Measurements from ENCODE around the gene PDP2. TPM values are rescaled to one million over a fixed set of nuclear protein-coding genes. Genes with fewer than 3 reads are reported as not detected.

The PDP2 gene
- total RNA-seq, 1 donor from 2014 or later: 16.9 TPM

GRCh38 chr16:66881560-66881959 lies 1.2 kb downstream of the PDP2 start:
- H3K4me3 ChIP-seq: peak overlapping the region; percentile 68
- no peaks in the 10 kb centered on the region for H3K27me3 ChIP-seq (ENCODE audit: low read depth)
- intact Hi-C loops (cut with DNase I): no loop called here
- H3K9me3 ChIP-seq: no peaks in the 10 kb centered on the region
- TF ChIP-seq CTCF (IDR thresholded peaks at IDR 0.05): no peak
- ATAC-seq (no peak), DNase-seq (no peak)
- peaks cover 36% of the 10 kb centered on the region for H3K4me1 ChIP-seq
- H3K27ac ChIP-seq: peak overlapping the region; percentile 81
- peaks cover 25% of the 10 kb centered on the region for H3K36me3 ChIP-seq

GRCh38 chr16:66881964-66882508 lies 1.7 kb downstream of the PDP2 start:
- Histone ChIP-seq H3K27ac (no peak overlapping the region), H3K4me3 (peak overlapping the region; percentile 68), H3K4me1 (peaks cover 40% of the 10 kb centered on the region), H3K36me3 (peaks cover 29% of the 10 kb centered on the region), H3K27me3 (ENCODE audit: low read depth) (no peaks in the 10 kb centered on the region), H3K9me3 (no peaks in the 10 kb centered on the region)
- no peak for TF ChIP-seq CTCF (IDR thresholded peaks at IDR 0.05)
- intact Hi-C loops (cut with DNase I): no loop called here
- DNase-seq: no peak
- no peak for ATAC-seq

GRCh38 chr16:66882702-66883101 lies 2.4 kb downstream of the PDP2 start:
- TF ChIP-seq CTCF (IDR thresholded peaks at IDR 0.05): no peak
- DNase-seq (no peak), ATAC-seq (no peak)
- Histone ChIP-seq H3K4me3 (no peak overlapping the region), H3K9me3 (no peaks in the 10 kb centered on the region), H3K27me3 (ENCODE audit: low read depth) (no peaks in the 10 kb centered on the region), H3K36me3 (peaks cover 34% of the 10 kb centered on the region), H3K4me1 (peaks cover 40% of the 10 kb centered on the region), H3K27ac (peak overlapping the region; percentile 31)
- intact Hi-C loops (cut with DNase I): no loop called here

- ATAC-seq (no peak), DNase-seq (no peak)
- Histone ChIP-seq H3K27me3 (ENCODE audit: low read depth) (no peaks in the 10 kb centered on the region), H3K27ac (no peak overlapping the region), H3K9me3 (no peaks in the 10 kb centered on the region), H3K4me3 (no peak overlapping the region), H3K4me1 (peaks cover 28% of the 10 kb centered on the region), H3K36me3 (peaks cover 42% of the 10 kb centered on the region)
- intact Hi-C loops (cut with DNase I): no loop called here
- no peak for TF ChIP-seq CTCF (IDR thresholded peaks at IDR 0.05)
These were observed 5.2 kb downstream of the PDP2 start for GRCh38 chr16:66885491-66885890.

GRCh38 chr16:66886321-66886720 lies 6.0 kb downstream of the PDP2 start:
- no peaks in the 10 kb centered on the region for H3K27me3 ChIP-seq (ENCODE audit: low read depth)
- peaks cover 46% of the 10 kb centered on the region for H3K36me3 ChIP-seq
- ATAC-seq (no peak), DNase-seq (no peak)
- H3K4me1 ChIP-seq: peaks cover 28% of the 10 kb centered on the region
- no peak overlapping the region for H3K27ac ChIP-seq
- intact Hi-C loops (cut with DNase I): no loop called here
- H3K4me3 ChIP-seq: no peak overlapping the region
- no peaks in the 10 kb centered on the region for H3K9me3 ChIP-seq
- TF ChIP-seq CTCF (IDR thresholded peaks at IDR 0.05): no peak

Measured in lower lobe of right lung (tissue), 2 donors.